ENCODE data around the gene KIAA0040. TPM values are rescaled to one million over a fixed set of nuclear protein-coding genes. Genes with fewer than 3 reads are reported as not detected.

Gene KIAA0040
- total RNA-seq, 1 experiment from 2014 or later: 27.7 TPM

DNA sequence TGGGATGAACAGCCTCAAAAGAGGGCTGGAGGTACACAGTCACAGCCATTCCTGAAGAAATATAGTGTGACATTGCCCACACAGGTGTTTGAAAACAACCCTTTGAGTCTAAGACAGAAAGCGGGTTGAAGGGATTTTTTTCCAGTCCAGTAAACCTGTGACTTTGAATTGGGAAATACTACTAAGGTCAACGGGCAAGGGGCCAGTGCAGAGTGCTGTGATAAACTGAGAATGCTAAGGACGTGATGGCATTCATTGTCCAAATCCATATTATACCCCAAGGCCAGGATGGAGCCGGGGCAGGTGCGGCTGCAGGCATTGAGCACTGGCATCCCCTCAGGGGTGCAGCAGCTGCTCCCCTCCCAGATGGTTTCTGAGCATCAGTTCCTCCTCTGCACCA lies 36.6 kb downstream of the KIAA0040 start:
- intact Hi-C loops (cut with micrococcal nuclease): loop anchor here (1.0 to 10.0 kb wide), 4 partner anchors 36 to 1729 kb away; partner anchors contain the start of gene KIAA0040
- Mint-ChIP-seq H3K27ac (ENCODE audit: low read depth, unreplicated experiment) (no peak overlapping the region), H3K4me1 (ENCODE audit: insufficient read depth, unreplicated experiment) (peaks cover 11% of the 10 kb centered on the region), H3K9me3 (ENCODE audit: unreplicated experiment) (no peaks in the 10 kb centered on the region), H3K4me3 (ENCODE audit: unreplicated experiment) (no peak overlapping the region), H3K36me3 (ENCODE audit: insufficient read depth, unreplicated experiment) (no peaks in the 10 kb centered on the region), H3K27me3 (ENCODE audit: insufficient read depth, unreplicated experiment) (peaks cover 33% of the 10 kb centered on the region)
- ChIA-PET CTCF (interaction anchor here (0.5 to 21.1 kb wide), 46 partner anchors 9 to 1352 kb away, joined by 3 to 415 read pairs (median 8); no protein-coding TSS in a partner anchor), POLR2A (interaction anchor here (0.8 to 1.8 kb wide), 5 partner anchors 8 to 163 kb away, joined by 3 to 4 read pairs (median 4); no protein-coding TSS in a partner anchor)
- TF ChIP-seq, protein P1, sequence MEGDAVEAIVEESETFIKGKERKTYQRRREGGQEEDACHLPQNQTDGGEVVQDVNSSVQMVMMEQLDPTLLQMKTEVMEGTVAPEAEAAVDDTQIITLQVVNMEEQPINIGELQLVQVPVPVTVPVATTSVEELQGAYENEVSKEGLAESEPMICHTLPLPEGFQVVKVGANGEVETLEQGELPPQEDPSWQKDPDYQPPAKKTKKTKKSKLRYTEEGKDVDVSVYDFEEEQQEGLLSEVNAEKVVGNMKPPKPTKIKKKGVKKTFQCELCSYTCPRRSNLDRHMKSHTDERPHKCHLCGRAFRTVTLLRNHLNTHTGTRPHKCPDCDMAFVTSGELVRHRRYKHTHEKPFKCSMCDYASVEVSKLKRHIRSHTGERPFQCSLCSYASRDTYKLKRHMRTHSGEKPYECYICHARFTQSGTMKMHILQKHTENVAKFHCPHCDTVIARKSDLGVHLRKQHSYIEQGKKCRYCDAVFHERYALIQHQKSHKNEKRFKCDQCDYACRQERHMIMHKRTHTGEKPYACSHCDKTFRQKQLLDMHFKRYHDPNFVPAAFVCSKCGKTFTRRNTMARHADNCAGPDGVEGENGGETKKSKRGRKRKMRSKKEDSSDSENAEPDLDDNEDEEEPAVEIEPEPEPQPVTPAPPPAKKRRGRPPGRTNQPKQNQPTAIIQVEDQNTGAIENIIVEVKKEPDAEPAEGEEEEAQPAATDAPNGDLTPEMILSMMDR (IDR thresholded peaks at IDR 0.05; ENCODE audit: unreplicated experiment): no peak
- BruUV-seq (replicated peaks): no TSS peak
- no peak for DNase-seq (ENCODE audit: unreplicated experiment)

- Mint-ChIP-seq H3K9me3 (ENCODE audit: unreplicated experiment) (no peaks in the 10 kb centered on the region), H3K27ac (ENCODE audit: low read depth, unreplicated experiment) (no peak overlapping the region), H3K36me3 (ENCODE audit: insufficient read depth, unreplicated experiment) (no peaks in the 10 kb centered on the region), H3K4me3 (ENCODE audit: unreplicated experiment) (no peak overlapping the region), H3K27me3 (ENCODE audit: insufficient read depth, unreplicated experiment) (peaks cover 38% of the 10 kb centered on the region), H3K4me1 (ENCODE audit: insufficient read depth, unreplicated experiment) (peaks cover 15% of the 10 kb centered on the region)
- ChIA-PET CTCF (interaction anchor here (0.5 to 21.1 kb wide), 65 partner anchors 9 to 1579 kb away, joined by 3 to 415 read pairs (median 6); partner anchors contain the start of gene TNR), POLR2A (interaction anchor here (0.6 to 1.8 kb wide), 7 partner anchors 9 to 165 kb away, joined by 3 to 13 read pairs (median 4); no protein-coding TSS in a partner anchor)
- TF ChIP-seq, protein P1 (IDR thresholded peaks at IDR 0.05; ENCODE audit: unreplicated experiment): no peak
- no TSS peak for BruUV-seq (replicated peaks)
- no peak for DNase-seq (ENCODE audit: unreplicated experiment)
- intact Hi-C loops (cut with micrococcal nuclease): loop anchor here (1.0 to 10.0 kb wide), 4 partner anchors 37 to 1729 kb away; partner anchors contain the start of gene KIAA0040
Observed at GRCh38 chr1:175155473-175155856, 37.1 kb downstream of the KIAA0040 start.

DNA sequence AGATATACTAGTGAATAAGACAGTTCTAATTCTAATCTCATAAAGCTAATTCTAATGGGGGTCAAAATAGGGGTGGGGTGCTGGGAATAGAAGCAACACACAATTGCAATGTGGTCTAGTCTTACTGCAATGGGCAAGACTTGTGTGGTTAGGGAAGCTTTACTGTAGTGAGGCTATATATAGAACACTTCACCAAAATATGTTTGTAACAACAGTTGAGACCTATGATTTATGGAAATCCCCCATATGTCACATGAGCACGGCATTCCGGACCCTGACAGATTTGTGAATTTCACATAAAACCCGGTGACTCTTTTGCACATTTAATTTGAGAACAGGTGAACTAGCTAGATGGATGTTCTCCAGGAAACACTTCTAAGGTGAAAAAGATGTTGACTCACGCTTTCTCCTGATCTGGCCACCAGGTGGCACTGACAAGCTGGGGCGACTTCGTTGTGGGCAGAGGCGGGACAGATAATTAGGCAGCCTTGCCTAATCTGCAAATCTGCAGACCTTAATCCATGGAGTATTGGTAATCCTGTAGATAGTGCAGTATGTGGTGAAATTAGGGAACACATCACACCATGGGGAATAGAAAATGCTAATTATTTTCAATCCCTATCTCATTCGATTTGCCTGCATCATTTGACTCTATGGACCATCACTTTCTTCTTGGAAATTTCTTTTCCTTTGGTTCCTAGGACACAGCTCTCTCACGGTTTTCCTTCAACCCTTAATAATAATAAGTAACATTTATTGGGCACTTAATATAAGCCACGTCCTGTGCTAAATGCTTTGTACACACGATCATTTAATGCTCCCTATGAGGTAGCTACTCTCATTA lies 37.7 kb downstream of the KIAA0040 start:
- no peak overlapping the region for H3K27ac Mint-ChIP-seq (ENCODE audit: low read depth, unreplicated experiment)
- BruUV-seq (replicated peaks): no TSS peak
- peak; percentile 82 for DNase-seq (ENCODE audit: unreplicated experiment)
- CTCF ChIA-PET: interaction anchor here (0.5 to 21.1 kb wide), 82 partner anchors 8 to 1579 kb away, joined by 3 to 415 read pairs (median 5); partner anchors contain the start of gene TNR
- H3K4me3 Mint-ChIP-seq (ENCODE audit: unreplicated experiment): no peak overlapping the region
- POLR2A ChIA-PET: interaction anchor here (0.5 to 1.8 kb wide), 9 partner anchors 9 to 166 kb away, joined by 3 to 13 read pairs (median 4); no protein-coding TSS in a partner anchor
- H3K36me3 Mint-ChIP-seq (ENCODE audit: insufficient read depth, unreplicated experiment): no peaks in the 10 kb centered on the region
- H3K27me3 Mint-ChIP-seq (ENCODE audit: insufficient read depth, unreplicated experiment): peaks cover 41% of the 10 kb centered on the region
- TF ChIP-seq, protein P1 (IDR thresholded peaks at IDR 0.05; ENCODE audit: unreplicated experiment): peak; percentile 95
- intact Hi-C loops (cut with micrococcal nuclease): loop anchor here (1.0 to 10.0 kb wide), 7 partner anchors 37 to 1730 kb away; partner anchors contain the start of gene KIAA0040
- no peaks in the 10 kb centered on the region for H3K9me3 Mint-ChIP-seq (ENCODE audit: unreplicated experiment)
- H3K4me1 Mint-ChIP-seq (ENCODE audit: insufficient read depth, unreplicated experiment): peaks cover 17% of the 10 kb centered on the region

Data from MCF 10A (cell line).